Colonic mucosa (tissue), 4 donors: Measurements from ENCODE around the gene PLXNB1. TPM values are rescaled to one million over a fixed set of nuclear protein-coding genes. Genes with fewer than 3 reads are reported as not detected.

Experiments
- DNase-seq: peaks from one replicate; pipeline ENCODE4 v3.0.0-alpha.2; 2020
- H3K27ac ChIP-seq: fragments of 200-600 bp; one replicate; pipeline ENCODE4 v1.8.0; 2021
- H3K27me3 ChIP-seq: fragments of 200-600 bp; one replicate; pipeline ENCODE4 v1.8.0; 2021
- H3K36me3 ChIP-seq: fragments of 200-600 bp; one replicate; pipeline ENCODE4 v1.8.0; 2021
- H3K4me1 ChIP-seq: fragments of 200-600 bp; one replicate; pipeline ENCODE4 v1.8.0; 2021; ENCODE audit warnings: mild to moderate bottlenecking
- H3K4me3 ChIP-seq: fragments of 200-600 bp; one replicate; pipeline ENCODE4 v1.8.0; 2021
- H3K9ac ChIP-seq, 2 donors: one replicate each; pipeline ENCODE4 v1.7.0; 2013; ENCODE audit warnings: control low read depth in 2 of 2, low read depth in 2 of 2, low read length in 2 of 2
- H3K9me3 ChIP-seq: fragments of 200-600 bp; one replicate; pipeline ENCODE4 v1.8.0; 2021
- CTCF ChIP-seq: fragments of 200-600 bp; IDR thresholded peaks from one replicate; pipeline ENCODE4 v1.8.0; 2022; ENCODE audit warnings: antibody characterized with exemption, mild to moderate bottlenecking
- intact Hi-C: fragments of 100-400 bp; cut with DNase I; formaldehyde crosslinking; loops from one replicate; pipeline ENCODE4 v1.14.1; 2022
- total RNA-seq, 2 donors: library from RNA; stranded (reverse); fragmentation: NEBNext Ultra II Directional in 1 of 2; extraction: Animal tissue kit (Norgen Biotek cat#: 25700) in 1 of 2; gene quantifications; one replicate each; pipeline ENCODE4 v1.2.1, GENCODE V29; 2021
- donor health status: healthy.
- donor health status: DM: no; HTN: no; CAD: no.
- donor health status: DM: no; HTN: no; CAD: no.

Gene PLXNB1
- total RNA-seq, 2 donors from 2014 or later = 70.6 to 131 TPM

DNA sequence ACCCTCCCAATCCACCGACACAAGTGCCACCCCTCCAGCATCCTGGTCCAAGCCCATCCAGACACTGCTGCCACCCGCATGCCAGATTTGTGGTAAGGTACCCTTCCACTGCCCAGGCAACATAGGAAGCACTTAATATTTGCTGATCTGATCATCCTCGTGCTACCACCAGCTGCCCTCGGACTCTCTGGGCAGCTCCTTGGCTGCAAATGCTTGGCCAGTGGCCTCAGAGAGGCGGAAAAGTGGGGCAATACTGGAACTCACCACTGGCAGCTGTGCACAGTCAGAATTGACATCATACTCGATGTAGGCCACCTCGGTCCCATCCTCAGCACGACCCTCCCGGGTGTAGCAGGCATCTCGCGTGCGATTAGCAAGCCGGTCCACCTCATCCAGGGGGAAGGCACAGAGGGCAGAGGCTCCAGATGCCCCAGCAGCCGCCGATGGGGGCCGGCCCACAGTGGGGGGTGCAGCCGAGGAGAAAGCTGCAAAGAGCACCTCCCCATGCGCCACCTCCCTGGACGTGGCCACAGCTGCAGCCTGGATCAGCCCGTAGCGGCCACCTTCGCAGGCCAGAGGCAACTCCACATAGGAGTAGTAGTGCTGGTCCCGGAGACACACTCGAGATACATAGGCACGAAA, 6.5 kb downstream of the PLXNB1 start:
- intact Hi-C loops = no loop called here
- Histone ChIP-seq H3K9ac (no peak overlapping the region), H3K36me3 (no peaks in the 10 kb centered on the region), H3K27ac (no peak overlapping the region), H3K4me3 (no peak overlapping the region), H3K9me3 (no peaks in the 10 kb centered on the region), H3K27me3 (no peaks in the 10 kb centered on the region), H3K4me1 (peaks cover 10% of the 10 kb centered on the region)
- no peak for DNase-seq
- TF ChIP-seq CTCF = no peak

DNA sequence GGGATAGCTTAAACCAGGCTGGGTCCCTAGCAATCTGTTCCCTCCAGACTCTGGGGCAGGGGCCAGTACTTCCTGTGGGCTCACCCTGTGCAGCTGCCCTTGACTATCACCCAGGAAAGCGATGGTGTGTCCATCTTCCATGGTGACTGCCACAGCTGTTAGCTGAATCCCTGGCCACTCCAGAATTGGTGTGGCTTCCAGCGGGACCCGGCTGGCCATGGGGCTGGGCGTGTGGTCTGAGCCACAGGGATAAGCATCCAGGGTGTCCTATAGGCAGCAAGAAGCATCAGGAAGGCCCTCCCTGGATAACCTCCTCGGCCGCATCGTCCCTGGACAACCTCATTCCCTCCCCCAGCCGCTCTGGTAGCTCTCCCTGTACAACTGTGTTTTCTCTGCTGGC, 7.2 kb downstream of the PLXNB1 start:
- intact Hi-C loops = no loop called here
- DNase-seq = no peak
- no peaks in the 10 kb centered on the region for H3K9me3 ChIP-seq
- no peak overlapping the region for H3K27ac ChIP-seq
- no peaks in the 10 kb centered on the region for H3K36me3 ChIP-seq
- H3K9ac ChIP-seq = peak overlapping the region in 1 of 2 donors; percentile 19
- H3K4me1 ChIP-seq = peaks cover 10% of the 10 kb centered on the region
- no peaks in the 10 kb centered on the region for H3K27me3 ChIP-seq
- TF ChIP-seq CTCF = no peak
- no peak overlapping the region for H3K4me3 ChIP-seq

DNA sequence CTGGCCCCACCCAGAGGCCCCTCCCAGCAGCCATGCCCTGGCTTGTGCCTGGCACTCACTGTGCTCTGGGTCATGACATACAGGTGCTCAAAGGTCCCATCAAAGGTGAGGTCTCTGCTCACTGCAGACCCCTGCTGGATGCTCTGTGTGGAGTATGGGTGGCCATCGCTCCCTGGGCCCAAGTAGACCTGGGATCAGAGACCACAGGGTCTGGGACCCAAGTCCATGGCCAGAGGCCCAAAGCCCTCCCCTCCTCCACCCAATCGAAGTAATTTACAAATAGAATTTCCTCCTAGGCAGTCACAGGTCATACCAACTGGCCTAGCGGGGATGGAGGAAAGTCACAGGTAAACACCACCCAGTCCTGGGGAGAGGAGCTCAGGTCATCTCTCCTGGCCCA, 7.6 kb downstream of the PLXNB1 start:
- TF ChIP-seq CTCF = no peak
- no peaks in the 10 kb centered on the region for H3K36me3 ChIP-seq
- H3K9ac ChIP-seq = peak overlapping the region in 1 of 2 donors; percentile 19
- no peaks in the 10 kb centered on the region for H3K27me3 ChIP-seq
- H3K9me3 ChIP-seq = no peaks in the 10 kb centered on the region
- no peak for DNase-seq
- H3K4me1 ChIP-seq = peaks cover 10% of the 10 kb centered on the region
- intact Hi-C loops = no loop called here
- H3K4me3 ChIP-seq = no peak overlapping the region
- no peak overlapping the region for H3K27ac ChIP-seq

- no peak overlapping the region for H3K4me3 ChIP-seq
- no peaks in the 10 kb centered on the region for H3K27me3 ChIP-seq
- no peaks in the 10 kb centered on the region for H3K9me3 ChIP-seq
- no peak overlapping the region for H3K9ac ChIP-seq
- H3K36me3 ChIP-seq = no peaks in the 10 kb centered on the region
- H3K27ac ChIP-seq = no peak overlapping the region
- no peak for DNase-seq
- TF ChIP-seq CTCF = no peak
- no peaks in the 10 kb centered on the region for H3K4me1 ChIP-seq
- intact Hi-C loops = no loop called here
Observed at GRCh38 chr3:48420561-48420960, 9.3 kb downstream of the PLXNB1 start.

DNA sequence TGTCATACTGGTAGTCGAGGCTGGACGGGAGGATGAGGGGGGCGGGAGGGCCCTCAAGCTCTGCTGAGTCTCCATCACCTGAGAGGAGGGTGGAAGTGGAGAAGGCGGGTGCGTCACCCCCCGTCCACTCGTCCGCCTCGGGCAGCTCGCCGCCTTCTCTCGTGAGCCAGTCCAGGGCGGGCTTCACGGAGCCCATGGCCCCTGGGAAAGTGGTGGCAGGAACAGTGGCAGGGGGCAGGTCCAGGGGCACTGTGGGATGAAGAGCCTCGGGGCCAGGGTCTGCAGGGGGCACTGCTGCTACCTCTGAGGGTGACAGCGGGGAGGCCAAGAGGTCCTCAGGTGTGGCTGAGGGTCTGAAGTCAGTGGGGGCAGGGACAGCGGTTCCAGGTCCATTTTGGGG, 10.3 kb downstream of the PLXNB1 start:
- H3K36me3 ChIP-seq = no peaks in the 10 kb centered on the region
- intact Hi-C loops = no loop called here
- DNase-seq = no peak
- no peak overlapping the region for H3K4me3 ChIP-seq
- H3K4me1 ChIP-seq = no peaks in the 10 kb centered on the region
- no peaks in the 10 kb centered on the region for H3K27me3 ChIP-seq
- H3K9me3 ChIP-seq = no peaks in the 10 kb centered on the region
- H3K9ac ChIP-seq = no peak overlapping the region
- no peak overlapping the region for H3K27ac ChIP-seq
- no peak for TF ChIP-seq CTCF
